Parathyroid adenoma (tissue), 2 donors: ENCODE measurements around the gene STX1B.

ENCODE experiments used
- H2AFZ ChIP-seq: fragments of 300-600 bp; sonication (generic); one replicate; pipeline ENCODE4 v1.7.0; 2017; ENCODE audit warnings: antibody characterized with exemption, mild to moderate bottlenecking
- H3K27ac ChIP-seq: fragments of 300-600 bp; sonication (generic); one replicate; pipeline ENCODE4 v1.7.0; 2017
- H3K27me3 ChIP-seq: fragments of 300-600 bp; sonication (generic); one replicate; pipeline ENCODE4 v1.7.0; 2017; ENCODE audit warnings: low read length; ENCODE audit not compliant: control insufficient read depth, insufficient read depth
- H3K36me3 ChIP-seq: fragments of 300-600 bp; sonication (generic); one replicate; pipeline ENCODE4 v1.7.0; 2017; ENCODE audit warnings: low read length; ENCODE audit not compliant: control insufficient read depth, insufficient read depth
- H3K4me1 ChIP-seq: fragments of 300-600 bp; sonication (generic); one replicate; pipeline ENCODE4 v1.7.0; 2017; ENCODE audit warnings: control low read depth
- H3K4me2 ChIP-seq: fragments of 300-600 bp; sonication (generic); one replicate; pipeline ENCODE4 v1.7.0; 2017; ENCODE audit warnings: low read length
- H3K4me3 ChIP-seq: fragments of 300-600 bp; sonication (generic); one replicate; pipeline ENCODE4 v1.7.0; 2017; ENCODE audit warnings: low read depth, low read length
- H3K79me2 ChIP-seq: fragments of 300-600 bp; sonication (generic); one replicate; pipeline ENCODE4 v1.7.0; 2017; ENCODE audit warnings: control low read depth
- H3K9ac ChIP-seq: fragments of 300-600 bp; sonication (generic); one replicate; pipeline ENCODE4 v1.7.0; 2017; ENCODE audit warnings: mild to moderate bottlenecking
- H3K9me3 ChIP-seq: fragments of 300-600 bp; sonication (generic); one replicate; pipeline ENCODE4 v1.7.0; 2017; ENCODE audit warnings: low read length; ENCODE audit not compliant: control insufficient read depth
- TF ChIP-seq, protein P1 (sequence below): fragments of 300-600 bp; sonication (generic); IDR thresholded peaks from one replicate; pipeline ENCODE4 v1.7.0; 2017; ENCODE audit warnings: antibody characterized with exemption, mild to moderate bottlenecking
- donor health status: primary hyperparathyroidism.

STX1B gene

DNA sequence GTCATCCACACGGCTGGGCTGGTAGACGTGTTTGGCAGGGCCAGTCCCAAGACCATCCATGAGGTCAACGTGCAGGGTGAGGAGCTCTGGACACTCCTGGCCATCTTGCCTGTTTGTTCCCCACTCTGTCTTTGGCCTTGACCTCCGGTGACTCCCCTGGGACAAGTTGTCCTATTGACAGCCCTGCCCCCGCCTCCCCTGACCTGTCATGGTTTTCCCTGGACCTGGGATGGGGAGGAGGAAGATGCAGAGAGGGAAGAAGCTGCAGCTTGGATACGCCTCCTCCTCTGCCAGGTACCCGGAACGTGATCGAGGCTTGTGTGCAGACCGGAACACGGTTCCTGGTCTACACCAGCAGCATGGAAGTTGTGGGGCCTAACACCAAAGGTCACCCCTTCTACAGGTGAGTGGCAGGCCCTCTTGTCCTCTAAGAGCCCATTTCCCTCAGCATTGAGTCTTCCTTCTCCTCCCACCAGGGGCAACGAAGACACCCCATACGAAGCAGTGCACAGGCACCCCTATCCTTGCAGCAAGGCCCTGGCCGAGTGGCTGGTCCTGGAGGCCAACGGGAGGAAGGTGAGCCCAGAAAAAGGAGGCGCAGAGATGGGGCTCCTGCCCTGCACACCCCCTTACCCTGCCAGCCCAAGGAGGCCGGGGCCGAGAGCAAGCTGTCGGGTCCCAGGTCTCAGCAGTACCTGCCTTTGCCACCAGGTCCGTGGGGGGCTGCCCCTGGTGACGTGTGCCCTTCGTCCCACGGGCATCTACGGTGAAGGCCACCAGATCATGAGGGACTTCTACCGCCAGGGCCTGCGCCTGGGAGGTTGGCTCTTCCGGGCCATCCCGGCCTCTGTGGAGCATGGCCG lies 24.1 kb downstream of the STX1B start:
- H3K27ac ChIP-seq, result no peak overlapping the region
- H3K9me3 ChIP-seq, result no peaks in the 10 kb centered on the region
- no peak overlapping the region for H3K4me2 ChIP-seq
- TF ChIP-seq, protein P1, sequence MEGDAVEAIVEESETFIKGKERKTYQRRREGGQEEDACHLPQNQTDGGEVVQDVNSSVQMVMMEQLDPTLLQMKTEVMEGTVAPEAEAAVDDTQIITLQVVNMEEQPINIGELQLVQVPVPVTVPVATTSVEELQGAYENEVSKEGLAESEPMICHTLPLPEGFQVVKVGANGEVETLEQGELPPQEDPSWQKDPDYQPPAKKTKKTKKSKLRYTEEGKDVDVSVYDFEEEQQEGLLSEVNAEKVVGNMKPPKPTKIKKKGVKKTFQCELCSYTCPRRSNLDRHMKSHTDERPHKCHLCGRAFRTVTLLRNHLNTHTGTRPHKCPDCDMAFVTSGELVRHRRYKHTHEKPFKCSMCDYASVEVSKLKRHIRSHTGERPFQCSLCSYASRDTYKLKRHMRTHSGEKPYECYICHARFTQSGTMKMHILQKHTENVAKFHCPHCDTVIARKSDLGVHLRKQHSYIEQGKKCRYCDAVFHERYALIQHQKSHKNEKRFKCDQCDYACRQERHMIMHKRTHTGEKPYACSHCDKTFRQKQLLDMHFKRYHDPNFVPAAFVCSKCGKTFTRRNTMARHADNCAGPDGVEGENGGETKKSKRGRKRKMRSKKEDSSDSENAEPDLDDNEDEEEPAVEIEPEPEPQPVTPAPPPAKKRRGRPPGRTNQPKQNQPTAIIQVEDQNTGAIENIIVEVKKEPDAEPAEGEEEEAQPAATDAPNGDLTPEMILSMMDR, result no peak
- H3K79me2 ChIP-seq, result no peaks in the 10 kb centered on the region
- H3K9ac ChIP-seq, result no peak overlapping the region
- no peaks in the 10 kb centered on the region for H3K36me3 ChIP-seq
- H2AFZ ChIP-seq, result no peak overlapping the region
- no peaks in the 10 kb centered on the region for H3K27me3 ChIP-seq
- peaks cover 4% of the 10 kb centered on the region for H3K4me1 ChIP-seq
- H3K4me3 ChIP-seq, result no peak overlapping the region

DNA sequence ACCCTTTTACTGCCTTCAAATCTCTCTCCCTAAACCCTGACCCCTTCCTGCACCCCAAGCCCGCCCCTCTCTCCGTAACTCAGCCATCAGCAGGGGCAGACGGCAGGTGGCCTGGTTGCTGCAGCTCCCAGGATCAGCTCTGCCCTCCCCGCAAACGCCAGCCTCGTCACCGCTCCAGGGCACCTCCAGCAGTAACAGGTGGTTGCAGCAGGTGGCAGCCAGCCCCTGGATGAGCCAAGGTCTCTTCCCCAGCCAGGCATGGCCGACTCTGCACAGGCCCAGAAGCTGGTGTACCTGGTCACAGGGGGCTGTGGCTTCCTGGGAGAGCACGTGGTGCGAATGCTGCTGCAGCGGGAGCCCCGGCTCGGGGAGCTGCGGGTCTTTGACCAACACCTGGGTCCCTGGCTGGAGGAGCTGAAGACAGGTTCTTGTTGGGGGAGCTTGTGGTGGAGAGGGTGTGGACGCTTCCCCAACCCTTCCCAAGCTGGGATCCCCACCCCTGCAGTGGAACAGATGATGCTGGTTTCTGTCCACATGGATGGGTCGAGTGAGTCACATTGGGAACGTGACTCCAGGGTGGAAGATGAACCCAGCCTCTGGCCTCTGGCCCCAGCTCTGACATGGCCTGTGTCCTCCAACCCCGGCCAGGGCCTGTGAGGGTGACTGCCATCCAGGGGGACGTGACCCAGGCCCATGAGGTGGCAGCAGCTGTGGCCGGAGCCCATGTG lies 24.9 kb downstream of the STX1B start:
- TF ChIP-seq, protein P1, result no peak
- Histone ChIP-seq H3K9me3 (no peaks in the 10 kb centered on the region), H3K79me2 (no peaks in the 10 kb centered on the region), H3K36me3 (no peaks in the 10 kb centered on the region), H3K4me3 (peak overlapping the region; percentile 52), H3K27me3 (no peaks in the 10 kb centered on the region), H3K27ac (no peak overlapping the region), H2AFZ (peak overlapping the region; percentile 82), H3K4me1 (peaks cover 4% of the 10 kb centered on the region), H3K9ac (no peak overlapping the region), H3K4me2 (peak overlapping the region; percentile 74)

DNA sequence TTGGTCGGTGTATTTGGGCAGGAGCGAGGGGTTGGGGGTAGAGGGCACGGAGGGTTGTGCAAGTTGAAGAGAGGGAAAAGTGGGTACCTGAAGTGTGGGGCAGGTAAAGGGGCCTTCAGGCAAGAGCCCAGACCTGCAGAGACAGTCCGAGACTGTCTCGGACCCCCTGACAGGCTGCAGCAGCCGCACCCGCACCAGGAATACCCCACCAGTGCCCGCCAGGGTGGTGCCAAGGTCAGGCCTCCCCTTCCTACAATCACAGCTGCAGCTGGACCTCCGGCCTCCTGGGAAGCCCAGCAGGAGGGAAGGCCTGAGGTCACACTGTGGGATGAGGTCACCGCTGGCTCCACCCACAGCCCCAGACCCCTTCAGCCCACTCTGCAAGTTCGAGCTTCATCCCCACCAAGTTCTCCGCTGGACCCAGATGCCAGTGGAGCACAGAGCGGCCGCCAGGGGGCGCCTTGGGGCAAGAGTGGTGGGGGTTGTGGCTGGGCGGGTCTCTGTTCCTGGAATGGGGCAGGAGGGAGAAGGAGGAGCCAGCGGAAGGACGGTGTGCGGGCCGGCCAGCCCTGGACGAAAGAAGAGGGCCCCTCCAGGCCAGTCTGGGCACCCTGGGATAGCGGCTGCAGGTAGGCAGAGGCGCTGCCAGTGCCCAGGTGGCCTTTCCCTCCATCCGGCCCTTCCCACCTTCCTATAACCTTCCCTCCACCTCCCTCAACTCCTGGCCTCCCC lies 25.6 kb downstream of the STX1B start, which contains the start of gene HSD3B7:
TSS of gene HSD3B7 (plus strand) at position 539 of the 732 bp plus-strand sequence. CDS start 452 bp downstream, outside the sequence.
- Histone ChIP-seq H3K4me3 (peak within 1 kb of the TSS; percentile 52), H3K27me3 (no peaks in the 10 kb centered on the region), H3K36me3 (no peaks in the 10 kb centered on the region), H3K27ac (no peak within 1 kb of the TSS), H3K9me3 (no peaks in the 10 kb centered on the region), H3K4me2 (peak within 1 kb of the TSS; percentile 74), H3K4me1 (peaks cover 4% of the 10 kb centered on the region), H3K9ac (no peak within 1 kb of the TSS), H3K79me2 (no peaks in the 10 kb centered on the region), H2AFZ (peak within 1 kb of the TSS; percentile 82)
- TF ChIP-seq, protein P1, result peak; percentile 98

DNA sequence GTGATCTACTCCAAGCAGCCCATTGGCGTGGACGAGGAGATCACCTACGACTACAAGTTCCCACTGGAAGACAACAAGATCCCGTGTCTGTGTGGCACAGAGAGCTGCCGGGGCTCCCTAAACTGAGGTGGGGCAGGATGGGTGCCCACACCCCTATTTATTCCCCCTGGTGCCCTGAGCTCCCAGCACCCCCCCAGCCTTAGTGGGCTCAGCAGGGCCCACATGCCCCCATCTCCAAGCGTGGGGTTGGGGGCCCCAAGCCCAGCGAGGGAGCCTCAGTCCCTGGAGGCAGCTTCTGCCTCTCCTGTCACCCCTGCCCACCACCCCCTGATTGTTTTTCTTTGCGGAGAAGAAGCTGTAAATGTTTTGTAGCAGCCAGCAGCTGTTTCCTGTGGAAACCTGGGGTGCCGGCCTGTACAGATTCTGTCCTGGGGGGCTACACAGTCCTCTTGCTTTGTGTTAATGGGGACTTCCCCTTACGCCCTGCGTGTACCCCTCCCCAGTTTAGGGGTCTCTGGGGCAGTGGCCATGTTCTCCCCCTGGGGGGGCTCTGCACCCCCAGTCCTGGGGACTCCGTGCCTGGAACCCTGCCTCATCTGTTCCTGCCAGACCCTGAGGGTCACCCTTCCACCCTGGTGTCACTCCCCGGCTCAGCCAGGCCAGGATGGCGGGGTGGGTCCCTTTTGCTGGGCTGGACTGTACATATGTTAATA lies 26.4 kb downstream of the STX1B start:
- Histone ChIP-seq H3K36me3 (no peaks in the 10 kb centered on the region), H3K4me1 (peaks cover 4% of the 10 kb centered on the region), H3K4me2 (no peak overlapping the region), H3K9ac (no peak overlapping the region), H3K27me3 (no peaks in the 10 kb centered on the region), H3K79me2 (no peaks in the 10 kb centered on the region), H3K4me3 (no peak overlapping the region), H3K9me3 (no peaks in the 10 kb centered on the region), H3K27ac (no peak overlapping the region), H2AFZ (no peak overlapping the region)
- TF ChIP-seq, protein P1, result no peak
